Ascending aorta (tissue), 2 donors: ENCODE data around the gene KBTBD4. TPM values are rescaled to one million over a fixed set of nuclear protein-coding genes. Genes with fewer than 3 reads are reported as not detected.

Source experiments
- DNase-seq, 2 donors: peaks; one replicate each; pipeline ENCODE4 v3.0.0-alpha.2; 2019; ENCODE audit warnings: low spot score in 2 of 2
- H3K27ac ChIP-seq, 2 donors: fragments of 200-600 bp; sonication (generic); one replicate each; pipeline ENCODE4 v1.5.1; 2016 to 2017; ENCODE audit warnings: mild to moderate bottlenecking in 1 of 2
- H3K27me3 ChIP-seq: fragments of 200-600 bp; sonication (generic); one replicate; pipeline ENCODE4 v1.5.1; 2017
- H3K36me3 ChIP-seq, 2 donors: fragments of 200-600 bp; sonication (generic); one replicate each; pipeline ENCODE4 v1.5.1; 2016
- H3K4me1 ChIP-seq, 2 donors: fragments of 200-600 bp; sonication (generic); one replicate each; pipeline ENCODE4 v1.5.1; 2016 to 2017; ENCODE audit warnings: mild to moderate bottlenecking in 1 of 2
- H3K4me3 ChIP-seq, 2 donors: fragments of 200-600 bp; sonication (generic); one replicate each; pipeline ENCODE4 v1.5.1; 2016 to 2017; ENCODE audit warnings: mild to moderate bottlenecking in 1 of 2
- H3K9me3 ChIP-seq, 2 donors: fragments of 200-600 bp; sonication (generic); one replicate each; pipeline ENCODE4 v1.5.1; 2016
- CTCF ChIP-seq, 3 experiments: fragments of 200-600 bp in 2 of 3; fragments of 450-650 bp in 1 of 3; sonication (generic) in 2 of 3; IDR thresholded peaks; one replicate each; pipeline ENCODE4 v1.5.1; 2016 to 2019; ENCODE audit warnings: antibody characterized with exemption in 3 of 3, mild to moderate bottlenecking in 1 of 3, moderate library complexity in 1 of 3
- intact Hi-C: fragments of 100-400 bp; cut with DNase I; formaldehyde crosslinking; loops from one replicate; pipeline ENCODE4 v1.15.1; 2023
- total RNA-seq: library from RNA; depleted of rRNA; stranded (reverse); fragments of >200 nt; gene quantifications from one replicate; pipeline ENCODE4 v1.1.0, GENCODE V29; 2016

Gene KBTBD4
- total RNA-seq, 1 donor from 2014 or later, result 14.8 TPM

- no peaks in the 10 kb centered on the region for H3K27me3 ChIP-seq
- no peaks in the 10 kb centered on the region for H3K9me3 ChIP-seq
- DNase-seq, result no peak
- H3K4me1 ChIP-seq, result peaks cover 0 to 24% of the 10 kb centered on the region in 2 donors
- H3K4me3 ChIP-seq, result peak overlapping the region; percentile 84 to 91
- intact Hi-C loops, result loop anchor here (1.0 to 5.0 kb wide), 5 partner anchors 21 to 127 kb away; partner anchors contain the start of genes KBTBD4, NDUFS3 and PSMC3
- no peaks in the 10 kb centered on the region for H3K36me3 ChIP-seq
- peak overlapping the region; percentile 26 to 67 for H3K27ac ChIP-seq
- no peak for TF ChIP-seq CTCF (IDR thresholded peaks at IDR 0.05)
These were observed 25.4 kb downstream of the KBTBD4 start for GRCh38 chr11:47553406-47553743.

- intact Hi-C loops, result loop anchor here (1.0 to 5.0 kb wide), 5 partner anchors 20 to 126 kb away; partner anchors contain the start of genes KBTBD4, NDUFS3 and PSMC3
- peak; percentile 46 to 95 for DNase-seq
- Histone ChIP-seq H3K36me3 (no peaks in the 10 kb centered on the region), H3K4me3 (peak within 1 kb of the TSS; percentile 84 to 91), H3K27ac (peak within 1 kb of the TSS; percentile 88 to 89), H3K9me3 (no peaks in the 10 kb centered on the region), H3K27me3 (no peaks in the 10 kb centered on the region), H3K4me1 (peaks cover 0 to 26% of the 10 kb centered on the region in 2 donors)
- peak; percentile 67 to 97 (median 71) for TF ChIP-seq CTCF (IDR thresholded peaks at IDR 0.05)
These were observed 26.0 kb downstream of the KBTBD4 start, which contains the start of gene CELF1 for GRCh38 chr11:47552566-47553405. Gene CELF1, minus strand, starts transcription at chr11:47553132. Its CDS starts 53,609 bp downstream, at chr11:47499523.

- Histone ChIP-seq H3K4me1 (peaks cover 0 to 28% of the 10 kb centered on the region in 2 donors), H3K9me3 (no peaks in the 10 kb centered on the region), H3K4me3 (peak overlapping the region; percentile 84 to 91), H3K27ac (peak overlapping the region; percentile 88 to 89), H3K27me3 (no peaks in the 10 kb centered on the region), H3K36me3 (no peaks in the 10 kb centered on the region)
- TF ChIP-seq CTCF (IDR thresholded peaks at IDR 0.05), result no peak
- DNase-seq, result no peak
- intact Hi-C loops, result loop anchor here (2.0 to 5.0 kb wide), 4 partner anchors 19 to 85 kb away; partner anchors contain the start of genes KBTBD4 and NDUFS3
These were observed 26.7 kb downstream of the KBTBD4 start for GRCh38 chr11:47552056-47552565.

GRCh38 chr11:47551086-47551485, 27.7 kb downstream of the KBTBD4 start:
- peaks cover 0 to 28% of the 10 kb centered on the region in 2 donors for H3K4me1 ChIP-seq
- intact Hi-C loops, result loop anchor here (5.0 kb wide), 2 partner anchors 39 to 84 kb away; no protein-coding TSS in a partner anchor

More at GRCh38 chr11:47551086-47551485, 27.7 kb downstream of the KBTBD4 start:
- Histone ChIP-seq H3K4me3 (peak overlapping the region; percentile 84 to 91), H3K27me3 (no peaks in the 10 kb centered on the region), H3K36me3 (no peaks in the 10 kb centered on the region), H3K27ac (peak overlapping the region in 1 of 2 donors; percentile 88), H3K9me3 (no peaks in the 10 kb centered on the region)
- no peak for DNase-seq
- no peak for TF ChIP-seq CTCF (IDR thresholded peaks at IDR 0.05)
